Endometrial microvascular endothelial cells (primary cell): ENCODE data around the gene EFNA1. TPM values are rescaled to one million over a fixed set of nuclear protein-coding genes. Genes with fewer than 3 reads are reported as not detected.
"Not testable (repeated sequence)": the region's sequence is repeated elsewhere in the genome, so short reads cannot be mapped to it uniquely, and the experiment has no call there.

ENCODE experiments used
- in situ Hi-C: cut with HindIII; loops from 2 replicates; pipeline ENCODE4 v1.10.0; 2017; ENCODE audit warnings: low sequenced_read_pairs, low pct_unique_long_range_greater_than_20kb; ENCODE audit errors: inconsistent ontology term
- total RNA-seq: library from RNA; depleted of rRNA; stranded (reverse); fragments of >200 nt; gene quantifications from one replicate; pipeline ENCODE4 v1.2.3, GENCODE V29; 2015; ENCODE audit errors: inconsistent ontology term

Gene EFNA1
- total RNA-seq, 1 donor from 2014 or later: 8.7 TPM

DNA sequence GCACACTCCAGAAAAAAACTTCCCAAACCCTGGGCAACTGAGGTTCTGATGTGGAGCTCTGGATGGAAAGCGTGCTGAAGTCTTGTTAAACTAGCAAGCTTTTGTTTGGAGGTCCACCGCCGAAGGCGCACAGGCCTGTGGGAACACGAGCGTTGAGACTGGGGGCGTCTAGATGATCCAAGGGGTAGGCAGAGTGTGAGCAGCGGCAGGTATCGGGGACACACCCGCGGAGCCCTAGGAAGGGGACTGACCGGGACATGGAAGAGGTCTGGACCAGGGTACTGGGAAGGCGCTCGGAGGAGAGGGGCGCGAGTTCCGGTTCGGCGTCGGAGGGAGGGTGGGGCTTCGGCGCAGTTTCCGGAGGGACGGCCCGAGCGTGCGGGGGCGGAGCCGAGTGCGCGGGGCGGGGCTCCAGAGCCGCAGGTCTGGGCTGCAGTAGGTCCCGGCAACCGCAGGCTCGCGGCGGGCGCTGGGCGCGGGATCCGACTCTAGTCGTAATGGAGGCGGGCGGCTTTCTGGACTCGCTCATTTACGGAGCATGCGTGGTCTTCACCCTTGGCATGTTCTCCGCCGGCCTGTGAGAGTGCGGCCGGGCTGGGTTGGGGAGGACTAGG lies 7.8 kb downstream of the EFNA1 start, which contains the start of gene SLC50A1:
Gene SLC50A1, plus strand, starts transcription at position 438 of the 614 bp plus-strand sequence. Its CDS starts 60 bp downstream, at position 498.
- in situ Hi-C loops: no loop called here

DNA sequence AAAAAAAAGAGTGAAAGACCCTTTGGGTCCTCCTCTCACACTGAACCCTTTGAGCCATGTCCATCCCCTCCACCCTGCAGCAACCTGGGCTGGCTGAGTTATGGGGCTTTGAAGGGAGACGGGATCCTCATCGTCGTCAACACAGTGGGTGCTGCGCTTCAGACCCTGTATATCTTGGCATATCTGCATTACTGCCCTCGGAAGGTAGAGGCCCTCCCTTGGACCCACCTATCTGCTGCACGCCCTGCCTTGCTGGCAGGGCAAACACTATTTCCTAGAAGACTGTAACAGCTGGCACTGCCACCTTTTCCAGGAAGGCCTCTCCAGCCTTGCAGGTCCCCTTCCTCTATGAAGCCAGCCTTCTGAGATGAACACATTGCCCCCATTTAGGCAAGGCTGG lies 9.1 kb downstream of the EFNA1 start:
- in situ Hi-C loops: no loop called here

DNA sequence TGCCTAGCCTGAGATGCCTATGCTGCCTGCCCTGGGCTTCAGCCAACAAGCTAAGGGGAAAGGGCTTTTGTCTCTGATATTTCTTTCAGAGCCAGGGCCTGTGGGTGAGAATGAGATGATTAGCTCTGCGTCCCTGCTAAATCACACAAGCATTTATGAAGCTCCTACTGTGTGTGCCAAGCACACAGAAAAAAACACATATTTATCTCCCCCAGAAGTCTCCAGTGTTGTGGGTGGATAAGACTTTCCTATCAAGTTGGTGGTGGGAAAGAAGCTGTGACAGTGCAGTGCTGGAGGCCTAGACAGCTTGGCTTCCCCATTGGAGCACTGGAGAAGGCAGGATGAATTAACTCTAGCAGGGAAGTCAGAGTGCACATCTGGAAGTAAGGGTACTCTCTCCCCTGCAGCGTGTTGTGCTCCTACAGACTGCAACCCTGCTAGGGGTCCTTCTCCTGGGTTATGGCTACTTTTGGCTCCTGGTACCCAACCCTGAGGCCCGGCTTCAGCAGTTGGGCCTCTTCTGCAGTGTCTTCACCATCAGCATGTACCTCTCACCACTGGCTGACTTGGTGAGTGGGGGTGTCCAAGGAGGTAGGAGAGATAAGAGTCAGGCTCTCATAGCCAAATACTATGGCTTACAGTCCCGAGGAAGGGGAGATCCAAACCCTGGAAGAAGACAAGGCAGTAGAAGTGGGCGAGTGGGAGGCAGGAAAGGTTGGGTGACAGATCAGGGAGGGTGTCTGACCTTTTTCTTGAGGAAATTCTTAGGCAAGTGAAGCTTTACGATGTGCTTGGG lies 9.7 kb downstream of the EFNA1 start:
- in situ Hi-C loops: no loop called here

DNA sequence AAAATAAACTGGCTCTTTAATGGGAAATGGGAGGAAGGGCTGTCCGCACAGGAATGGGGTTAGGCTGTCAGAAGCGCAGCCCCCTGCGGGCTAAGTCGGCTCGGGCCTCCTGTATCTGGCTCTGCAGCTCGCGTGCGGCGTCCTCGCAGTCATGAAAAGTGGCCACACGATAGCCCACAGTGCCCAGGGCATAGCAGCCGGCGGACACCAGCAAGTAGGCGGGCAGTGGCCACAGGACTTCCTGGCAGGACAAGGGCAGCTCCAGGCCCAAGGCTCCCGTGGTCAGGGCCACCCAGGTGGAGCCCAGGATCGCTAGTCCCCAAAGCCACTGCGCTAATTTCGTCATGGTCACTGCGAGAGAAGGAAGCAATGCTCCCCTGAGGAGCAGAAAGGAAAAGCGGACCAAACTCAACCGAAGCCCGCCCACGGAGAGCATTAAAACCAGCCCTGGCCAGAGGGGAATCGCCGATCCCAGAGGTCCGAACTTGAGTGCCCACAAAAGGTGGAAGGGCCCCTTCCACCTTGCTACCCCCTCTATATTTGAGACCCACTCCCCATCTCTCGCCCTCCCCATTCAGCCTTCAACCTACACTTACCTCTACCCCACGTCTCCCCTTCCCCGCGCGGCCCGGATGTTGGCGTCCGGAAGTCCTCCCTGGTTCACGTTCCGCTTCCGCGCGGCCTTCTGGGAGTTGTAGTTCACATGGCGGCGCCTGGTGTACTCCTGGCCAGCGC lies 12.4 kb downstream of the EFNA1 start, which contains the start of gene DPM3:
Gene DPM3, minus strand, starts transcription at position 637 of the 735 bp plus-strand sequence. Its CDS starts 291 bp downstream, at position 346.
- in situ Hi-C loops: no loop called here

DNA sequence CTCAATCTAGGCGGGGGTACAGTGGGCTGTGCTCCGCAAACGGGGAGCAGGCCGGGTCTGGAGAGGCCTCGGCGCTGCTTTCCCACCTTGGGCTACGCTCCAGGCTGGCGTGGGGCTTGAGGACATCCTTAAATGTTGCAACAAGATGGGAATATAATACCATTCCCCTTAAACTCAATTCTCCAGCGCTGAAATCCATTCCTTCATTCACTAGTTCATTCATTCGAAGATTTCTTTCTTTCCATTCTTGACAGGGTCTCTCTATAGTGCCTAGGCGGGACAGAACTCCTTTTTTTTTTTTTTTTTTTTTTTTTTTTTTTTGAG lies 12.9 kb downstream of the EFNA1 start:
- in situ Hi-C loops: no loop called here

DNA sequence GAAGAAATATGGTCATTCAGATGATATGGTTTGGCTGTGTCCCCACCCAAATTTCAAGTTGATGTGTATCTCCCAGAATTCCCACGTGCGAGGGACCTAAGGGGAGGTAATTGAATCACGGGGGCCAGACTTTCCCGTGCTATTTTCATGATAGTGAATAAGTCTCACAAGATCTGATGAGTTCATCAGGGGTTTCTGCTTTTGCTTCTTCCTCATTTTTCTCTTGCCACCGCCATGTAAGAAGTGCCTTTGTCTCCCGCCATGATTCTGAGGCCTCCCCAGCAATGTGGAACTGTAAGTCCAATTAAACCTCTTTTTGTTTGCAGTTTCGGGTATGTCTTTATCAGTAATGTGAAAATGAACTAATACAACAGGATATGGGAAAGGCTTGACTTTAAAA lies 14.1 kb downstream of the EFNA1 start:
- in situ Hi-C loops: no loop called here

DNA sequence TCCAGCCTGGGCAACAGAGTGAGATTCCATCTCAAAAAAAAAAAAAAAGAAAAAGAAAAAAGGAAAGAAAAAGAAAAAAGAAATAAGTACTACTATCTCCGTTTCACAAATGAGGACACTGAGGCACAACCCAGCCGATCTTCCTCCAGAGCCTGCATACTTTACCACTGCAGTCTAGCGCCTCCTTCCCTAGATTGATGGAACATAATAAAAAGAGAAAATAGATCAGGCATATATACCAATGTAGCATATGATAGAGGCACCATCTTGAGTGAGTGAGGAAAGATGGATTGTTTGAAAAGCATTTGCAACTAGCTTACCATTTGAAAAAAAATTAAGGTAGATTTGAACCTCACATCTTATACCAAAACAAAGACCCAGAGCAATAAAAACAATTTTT lies 17.8 kb downstream of the EFNA1 start:
- in situ Hi-C loops: no loop called here

DNA sequence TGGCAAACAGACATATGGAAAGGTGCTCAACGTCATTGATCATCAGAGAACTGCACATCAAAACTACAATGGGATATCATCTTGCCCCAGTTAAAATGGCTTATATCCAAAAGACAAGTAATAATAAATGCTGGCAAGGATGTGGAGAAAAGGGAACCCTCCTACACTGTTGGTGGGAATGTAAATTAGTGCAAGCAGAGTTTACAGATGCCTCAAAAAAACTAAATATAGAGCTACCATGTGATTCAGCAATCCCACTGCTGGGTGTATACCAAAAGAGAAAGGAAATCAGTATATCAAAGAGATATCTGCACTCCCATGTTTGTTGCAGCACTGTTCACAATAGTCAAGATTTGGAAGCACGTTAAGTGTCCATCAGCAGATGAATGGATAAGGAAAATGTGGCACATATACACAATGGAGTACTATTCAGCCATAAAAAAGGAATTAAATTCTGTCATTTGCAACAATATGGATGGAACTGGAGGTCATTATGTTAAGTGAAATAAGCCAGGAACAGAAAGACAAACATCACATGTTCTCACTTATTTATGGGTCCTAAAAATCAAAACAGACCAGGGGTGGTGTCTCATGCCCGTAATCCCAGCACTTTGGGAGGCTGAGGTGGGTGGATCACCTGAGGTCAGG lies 28.4 kb downstream of the EFNA1 start:
- in situ Hi-C loops: not testable (repeated sequence)

DNA sequence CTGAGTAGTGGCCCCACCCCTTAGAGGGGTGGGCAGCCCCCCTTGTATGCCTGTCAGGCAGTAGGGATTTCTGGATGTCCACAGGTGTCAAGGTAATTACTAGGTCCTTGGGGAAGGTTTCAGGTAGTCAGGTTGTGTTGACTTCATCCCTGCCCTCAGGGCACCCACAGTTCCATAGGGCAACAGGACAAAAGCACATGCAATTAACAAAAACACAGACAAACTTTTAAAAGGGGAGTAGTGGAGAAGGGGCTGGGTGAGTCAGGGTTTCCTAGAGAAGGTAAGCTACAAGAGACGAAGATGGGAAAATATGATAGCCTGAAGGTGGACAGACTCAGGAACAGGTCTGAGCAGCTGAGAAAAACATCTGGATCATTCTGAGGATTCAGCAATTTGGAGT lies 31.3 kb downstream of the EFNA1 start:
- in situ Hi-C loops: no loop called here

DNA sequence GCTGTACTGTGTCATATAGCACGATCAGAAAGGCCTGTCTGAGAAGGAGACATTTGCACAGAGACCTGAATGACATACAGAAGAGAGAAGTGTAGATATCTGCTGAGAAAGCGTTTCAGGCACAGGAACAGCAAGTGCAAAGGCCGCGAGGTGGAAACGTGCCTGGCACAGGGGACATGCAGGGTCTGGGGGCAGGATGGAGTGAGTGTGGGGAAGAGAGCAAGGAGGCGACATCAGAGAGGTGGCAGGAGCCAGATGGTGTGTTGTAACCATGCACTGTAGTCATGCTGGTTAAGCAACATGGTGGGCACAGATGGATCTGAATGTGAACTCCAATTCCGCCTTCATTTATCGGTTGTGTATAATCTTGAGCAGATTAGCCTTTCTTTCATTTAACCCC lies 32.5 kb downstream of the EFNA1 start:
- in situ Hi-C loops: no loop called here

DNA sequence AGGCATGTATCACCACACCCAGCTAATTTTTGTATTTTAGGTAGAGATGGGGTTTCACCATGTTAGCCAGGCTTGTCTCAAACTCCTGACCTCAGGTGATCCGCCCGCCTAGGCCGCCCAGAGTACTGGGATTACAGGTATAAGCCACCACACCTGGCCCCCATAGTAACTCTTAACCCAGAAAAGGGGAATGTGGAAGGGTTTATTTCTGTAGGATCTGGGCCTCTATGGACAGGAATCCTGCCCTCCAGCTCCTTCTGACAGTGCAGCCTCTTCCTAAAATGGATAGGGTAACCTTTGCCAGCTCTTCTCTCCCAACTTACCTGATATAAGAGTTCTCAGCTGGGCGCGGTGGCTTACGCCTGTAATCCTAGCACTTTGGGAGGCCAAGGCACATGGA lies 35.0 kb downstream of the EFNA1 start:
- in situ Hi-C loops: not testable (repeated sequence)

DNA sequence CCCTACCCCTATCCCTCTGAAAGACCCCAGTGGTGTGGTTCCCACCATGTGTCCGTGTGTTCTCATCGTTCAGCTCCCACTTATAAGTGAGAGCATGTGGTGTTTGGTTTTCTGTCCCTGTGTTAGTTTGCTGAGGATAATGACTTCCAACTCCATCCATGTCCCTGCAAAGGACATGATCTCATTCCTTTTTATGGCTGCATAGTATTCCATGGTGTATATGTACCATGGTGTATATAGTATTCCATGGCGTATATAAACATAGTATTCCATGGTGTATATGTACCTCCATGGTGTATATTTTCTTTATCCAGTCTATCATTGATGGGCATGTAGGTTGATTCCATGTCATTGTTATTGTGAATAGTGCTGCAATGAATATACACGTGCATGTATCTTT lies 36.1 kb downstream of the EFNA1 start:
- in situ Hi-C loops: not testable (repeated sequence)

DNA sequence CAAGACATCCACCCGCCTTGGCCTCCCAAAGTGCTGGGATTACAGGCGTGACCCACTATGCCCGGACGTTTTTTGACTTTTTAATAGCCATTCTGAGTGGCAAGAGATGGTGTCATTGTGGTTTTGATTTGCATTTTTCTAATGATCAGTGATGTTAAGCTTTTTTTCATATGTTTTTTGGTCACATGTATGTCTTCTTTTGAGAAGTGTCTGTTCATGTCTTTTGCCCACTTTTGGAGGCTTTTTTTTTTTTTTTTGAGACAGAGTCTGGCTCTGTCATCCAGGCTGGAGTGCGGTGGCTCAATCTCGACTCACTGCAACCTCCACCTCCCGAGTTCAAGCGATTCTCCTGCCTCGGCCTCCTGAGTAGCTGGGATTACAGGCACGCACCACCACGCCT lies 36.9 kb downstream of the EFNA1 start:
- in situ Hi-C loops: not testable (repeated sequence)

DNA sequence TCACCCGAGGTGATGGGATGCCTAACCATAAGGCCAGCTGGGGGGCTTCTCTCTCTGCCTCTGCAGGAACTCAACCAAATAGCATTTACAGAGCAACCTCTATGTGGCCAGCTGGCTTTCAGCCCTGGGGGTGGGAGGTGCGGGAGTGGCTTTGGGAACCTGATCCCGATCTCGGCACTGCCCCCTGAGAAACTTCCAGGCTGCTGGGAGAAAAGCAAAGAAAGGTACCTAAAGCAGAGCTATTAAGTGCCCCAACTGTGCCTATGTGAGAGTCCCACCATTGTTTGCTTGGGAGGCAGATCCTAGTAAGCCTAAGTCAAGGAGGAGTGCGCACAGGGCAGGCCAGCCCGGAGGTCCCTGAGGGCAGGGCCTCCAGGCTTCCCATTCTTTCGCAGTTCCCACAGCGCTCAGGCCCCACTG lies 38.4 kb downstream of the EFNA1 start:
- in situ Hi-C loops: no loop called here

DNA sequence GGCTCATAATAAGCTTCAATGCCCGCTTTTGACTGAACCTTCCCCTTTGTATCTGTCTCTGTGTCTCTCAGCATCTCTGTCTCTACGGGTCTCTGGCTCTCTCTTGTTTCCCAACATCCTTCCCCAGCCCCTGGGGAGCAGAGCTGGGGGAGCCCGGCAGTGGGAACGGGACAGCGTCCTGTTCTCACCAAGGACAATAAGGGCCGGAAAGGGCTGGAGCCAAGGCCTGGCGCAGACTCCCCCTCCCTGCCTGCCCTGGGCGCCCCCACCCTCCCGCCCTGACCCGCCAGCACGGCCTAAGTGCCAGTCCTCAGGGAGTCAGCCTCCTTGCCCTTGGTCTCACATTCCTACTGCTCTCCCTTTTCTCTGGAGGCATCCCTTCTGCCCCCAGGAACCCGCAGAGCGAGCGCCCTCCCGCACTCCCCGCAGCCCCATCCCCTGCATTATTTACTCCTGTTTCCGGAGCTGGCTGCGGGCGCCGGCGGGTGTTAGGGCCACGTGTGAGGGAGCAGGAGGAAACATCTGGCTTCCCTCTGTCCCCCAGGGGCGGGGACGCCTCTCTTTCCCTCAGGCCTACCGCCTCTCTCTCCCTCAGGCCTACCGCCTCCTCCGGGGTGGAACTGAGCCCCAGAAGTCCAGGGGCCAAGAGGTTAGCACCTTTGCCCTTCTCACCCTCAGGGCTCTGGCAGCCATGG lies 38.9 kb downstream of the EFNA1 start:
- in situ Hi-C loops: no loop called here

DNA sequence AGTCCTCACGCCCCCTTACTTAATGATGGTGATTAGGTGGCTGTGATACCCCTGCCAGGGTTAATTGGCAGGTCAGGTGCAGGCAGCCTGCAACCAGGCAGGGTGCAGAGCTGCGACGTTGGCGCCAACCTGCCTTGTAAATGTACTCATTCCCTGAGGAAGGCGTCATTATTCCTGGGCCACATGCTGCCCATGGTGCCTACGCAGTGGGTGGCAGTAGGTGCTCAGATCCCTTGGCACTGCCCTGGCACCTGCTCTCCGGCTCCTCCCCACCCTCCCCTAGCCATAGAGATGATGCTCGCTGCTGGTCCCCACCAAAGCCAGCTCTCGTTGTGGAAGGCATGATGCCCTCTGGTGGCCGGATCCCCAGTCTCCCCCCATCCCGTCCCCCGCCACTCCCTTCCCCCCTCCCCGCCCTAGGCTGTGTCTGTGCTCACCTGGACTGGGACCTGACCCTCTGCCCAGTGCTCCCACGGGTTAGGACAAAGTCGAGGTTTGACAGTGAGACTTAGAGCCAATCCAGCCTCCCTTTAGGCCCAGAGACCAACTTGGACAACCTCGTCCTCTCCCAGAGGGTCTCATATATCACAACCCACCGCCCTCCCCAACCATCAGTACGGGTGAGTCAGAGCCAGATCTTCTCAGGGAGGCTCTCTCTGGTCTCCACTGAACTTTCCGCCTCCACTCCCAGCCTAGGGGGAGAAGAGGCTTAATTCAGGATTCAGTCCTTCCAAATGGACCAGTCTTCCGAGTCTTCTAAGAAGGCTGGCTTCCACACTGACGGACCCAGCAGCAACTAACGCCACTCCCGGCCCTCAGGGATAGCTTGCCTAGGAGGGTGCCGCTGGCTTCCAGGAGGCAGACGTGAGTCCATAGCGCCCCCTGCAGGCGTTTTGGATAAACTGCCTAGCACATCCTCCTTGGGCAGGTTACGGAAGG lies 39.8 kb downstream of the EFNA1 start:
- in situ Hi-C loops: no loop called here

DNA sequence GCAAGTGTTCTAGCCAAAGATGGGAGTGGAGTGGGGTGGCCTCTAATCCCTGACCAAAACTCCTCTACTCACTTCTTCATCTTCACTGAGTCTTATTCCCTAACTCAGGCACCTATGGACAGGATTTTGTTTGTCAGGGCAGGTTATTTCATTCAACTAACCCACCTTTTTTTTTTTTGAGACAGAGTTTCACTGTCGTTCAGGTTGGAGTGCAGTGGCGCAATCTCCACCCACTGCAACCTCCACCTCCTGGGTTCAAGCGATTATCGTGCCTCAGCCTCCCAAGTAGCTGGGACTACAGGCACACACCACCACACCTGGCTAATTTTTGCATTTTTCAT lies 40.4 kb downstream of the EFNA1 start:
- in situ Hi-C loops: not testable (repeated sequence)
